HG02840 (cell line): Measurements from ENCODE around the gene ALAS2.
"Not testable (repeated sequence)": the region's sequence is repeated elsewhere in the genome, so short reads cannot be mapped to it uniquely, and the experiment has no call there.

Experiments
- ATAC-seq: cut with Tn5 transposase; IDR thresholded peaks from one replicate; pipeline ENCODE4 v1.9.1; 2021; ENCODE audit warnings: mild to moderate bottlenecking, moderate library complexity, moderate number of reproducible peaks; ENCODE audit not compliant: unreplicated experiment, low FRiP score

ALAS2 gene, protein sequence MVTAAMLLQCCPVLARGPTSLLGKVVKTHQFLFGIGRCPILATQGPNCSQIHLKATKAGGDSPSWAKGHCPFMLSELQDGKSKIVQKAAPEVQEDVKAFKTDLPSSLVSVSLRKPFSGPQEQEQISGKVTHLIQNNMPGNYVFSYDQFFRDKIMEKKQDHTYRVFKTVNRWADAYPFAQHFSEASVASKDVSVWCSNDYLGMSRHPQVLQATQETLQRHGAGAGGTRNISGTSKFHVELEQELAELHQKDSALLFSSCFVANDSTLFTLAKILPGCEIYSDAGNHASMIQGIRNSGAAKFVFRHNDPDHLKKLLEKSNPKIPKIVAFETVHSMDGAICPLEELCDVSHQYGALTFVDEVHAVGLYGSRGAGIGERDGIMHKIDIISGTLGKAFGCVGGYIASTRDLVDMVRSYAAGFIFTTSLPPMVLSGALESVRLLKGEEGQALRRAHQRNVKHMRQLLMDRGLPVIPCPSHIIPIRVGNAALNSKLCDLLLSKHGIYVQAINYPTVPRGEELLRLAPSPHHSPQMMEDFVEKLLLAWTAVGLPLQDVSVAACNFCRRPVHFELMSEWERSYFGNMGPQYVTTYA

DNA sequence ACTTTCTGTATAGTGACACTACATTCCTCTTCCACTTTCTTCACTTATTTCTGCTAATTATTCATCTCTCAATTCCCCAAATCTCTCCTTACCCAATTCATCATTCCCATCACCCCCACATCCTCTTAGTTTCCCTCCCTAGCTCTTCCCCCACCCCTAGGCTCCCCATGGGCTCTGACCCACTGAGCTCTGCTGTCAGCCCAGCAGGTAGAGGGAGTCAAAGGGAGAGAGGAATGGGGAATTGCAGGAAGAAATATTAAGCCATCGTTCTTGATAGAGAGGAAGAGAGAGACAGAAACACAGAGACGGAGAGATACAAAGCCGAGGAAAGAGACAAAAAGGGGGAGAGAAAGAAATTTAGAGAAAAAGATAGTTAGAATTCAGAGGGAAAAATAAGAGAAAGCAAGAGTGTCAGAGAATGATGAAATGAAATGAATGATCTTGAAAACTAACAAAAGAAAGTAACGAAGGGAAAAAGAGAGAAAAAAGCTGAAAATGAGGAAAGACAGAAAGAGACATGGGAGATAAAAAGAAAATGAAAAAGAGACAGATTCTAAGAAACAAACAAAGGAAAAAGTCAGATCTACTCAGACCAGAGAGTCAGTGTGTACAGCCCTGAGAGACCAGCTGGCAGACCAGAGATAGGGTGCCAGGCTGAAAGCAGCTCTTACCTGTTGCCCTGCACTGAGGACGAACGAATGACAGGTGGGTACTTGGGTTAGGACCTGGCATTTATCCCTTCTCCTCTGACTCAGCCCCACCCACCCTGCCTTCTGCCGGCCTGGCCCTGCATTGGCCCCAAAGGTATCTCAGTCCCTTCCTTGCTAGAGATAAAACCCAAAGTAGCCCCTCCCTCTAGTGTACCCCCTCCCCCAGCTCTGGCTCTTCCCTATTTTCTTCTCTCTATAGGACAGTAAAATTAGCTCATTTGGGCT lies at the start of gene ALAS2:
Gene ALAS2, minus strand, starts transcription at position 707 of the 935 bp plus-strand sequence. CDS start 4,977 bp downstream, outside the sequence.
- ATAC-seq: no peak

DNA sequence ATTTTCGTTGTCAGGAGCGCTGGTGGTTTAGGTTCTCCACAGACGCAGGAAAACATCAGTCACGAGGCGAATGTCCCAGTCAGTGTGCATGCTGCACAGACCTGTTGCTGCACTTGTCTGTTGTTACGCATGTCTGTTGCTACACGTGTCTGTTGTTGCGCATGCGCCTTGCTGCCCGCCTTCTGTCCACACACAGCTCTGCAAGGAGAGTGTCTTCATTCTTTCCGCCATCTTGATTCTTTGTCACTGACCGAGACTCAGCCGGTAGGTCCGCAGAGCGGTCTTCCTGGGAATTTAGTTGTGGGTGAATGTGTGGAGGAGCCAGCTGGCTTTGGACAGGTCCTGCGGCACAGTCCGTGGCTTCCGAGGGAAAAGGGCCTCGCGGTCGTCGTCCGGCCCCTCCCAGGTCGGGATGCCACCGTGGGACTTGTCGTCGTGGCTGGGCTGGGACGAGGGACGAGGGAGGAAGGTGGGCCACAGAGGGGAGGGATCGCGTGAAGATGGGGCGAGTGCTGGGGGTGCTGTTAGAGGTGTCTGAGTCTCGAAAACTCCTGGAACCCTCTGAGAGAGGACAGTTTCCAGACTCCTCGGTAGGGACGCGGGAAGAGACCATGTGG lies 44.2 kb upstream of the ALAS2 start, which contains the start of gene PAGE2B:
Gene PAGE2B, plus strand, starts transcription at position 180 of the 617 bp plus-strand sequence. CDS start 1,012 bp downstream, outside the sequence.
- no peak for ATAC-seq

DNA sequence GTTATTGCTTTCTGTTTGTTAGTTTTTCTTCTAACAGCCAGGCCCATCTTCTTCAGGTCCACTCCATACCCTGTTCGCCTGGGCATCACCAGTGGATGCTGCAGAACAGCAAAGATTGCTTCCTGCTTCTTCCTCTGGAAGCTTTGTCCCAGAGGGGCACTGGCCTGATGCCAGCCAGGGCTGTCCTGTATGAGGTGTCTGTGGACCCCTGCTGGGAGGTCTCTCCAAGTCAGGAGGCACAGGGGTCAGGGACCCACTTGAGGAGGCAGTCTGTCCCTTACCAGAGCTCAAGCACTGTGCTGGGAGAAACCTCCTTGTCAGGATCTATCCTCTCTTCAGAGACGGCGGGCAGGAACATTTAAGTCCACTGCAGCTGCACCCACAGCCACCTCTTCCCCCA lies 41.5 kb upstream of the ALAS2 start:
- no peak for ATAC-seq

DNA sequence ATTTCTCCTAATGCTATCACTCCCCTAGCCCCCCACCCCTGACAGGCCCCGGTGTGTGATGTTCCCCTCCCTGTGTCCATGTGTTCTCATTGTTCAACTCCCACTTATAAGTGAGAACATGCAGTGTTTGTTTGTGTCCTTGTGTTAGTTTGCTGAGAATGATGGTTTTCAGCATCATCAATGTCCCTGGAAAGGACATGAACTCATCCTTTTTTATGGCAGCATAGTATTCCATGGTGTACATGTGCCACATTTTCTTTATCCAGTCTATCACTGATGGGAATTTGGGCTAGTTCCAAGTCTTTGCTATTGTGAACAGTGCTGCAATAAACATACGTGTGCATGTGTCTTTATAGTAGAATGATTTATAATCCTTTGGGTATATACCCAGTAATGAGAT lies 36.4 kb upstream of the ALAS2 start:
- not testable (repeated sequence) for ATAC-seq

DNA sequence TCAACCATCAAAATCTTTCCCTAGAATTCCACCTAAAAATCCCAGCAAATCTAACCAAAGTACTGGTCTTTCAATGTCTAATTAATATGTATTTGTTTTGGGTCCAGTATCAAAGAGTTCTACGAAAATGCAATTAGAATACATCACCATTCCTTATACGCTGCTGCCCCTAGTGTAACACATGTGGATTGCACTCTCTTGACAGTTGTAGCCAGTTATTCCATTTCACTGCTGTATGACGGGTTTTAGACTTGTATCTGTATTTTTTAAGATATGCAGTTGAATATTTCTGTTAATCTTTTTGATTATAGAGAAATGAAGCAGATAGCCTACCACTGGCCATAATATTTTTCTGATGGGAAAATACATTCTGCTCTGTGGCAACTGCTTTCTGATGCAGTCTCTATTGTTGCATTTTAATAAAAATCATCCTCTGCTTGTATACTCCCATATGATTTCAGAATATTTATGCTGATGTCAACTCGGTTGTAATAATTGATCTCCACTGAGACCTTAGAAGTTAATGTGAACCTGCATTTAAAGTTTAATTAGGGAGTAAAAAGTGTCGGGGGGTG lies 27.0 kb upstream of the ALAS2 start:
- no peak for ATAC-seq

DNA sequence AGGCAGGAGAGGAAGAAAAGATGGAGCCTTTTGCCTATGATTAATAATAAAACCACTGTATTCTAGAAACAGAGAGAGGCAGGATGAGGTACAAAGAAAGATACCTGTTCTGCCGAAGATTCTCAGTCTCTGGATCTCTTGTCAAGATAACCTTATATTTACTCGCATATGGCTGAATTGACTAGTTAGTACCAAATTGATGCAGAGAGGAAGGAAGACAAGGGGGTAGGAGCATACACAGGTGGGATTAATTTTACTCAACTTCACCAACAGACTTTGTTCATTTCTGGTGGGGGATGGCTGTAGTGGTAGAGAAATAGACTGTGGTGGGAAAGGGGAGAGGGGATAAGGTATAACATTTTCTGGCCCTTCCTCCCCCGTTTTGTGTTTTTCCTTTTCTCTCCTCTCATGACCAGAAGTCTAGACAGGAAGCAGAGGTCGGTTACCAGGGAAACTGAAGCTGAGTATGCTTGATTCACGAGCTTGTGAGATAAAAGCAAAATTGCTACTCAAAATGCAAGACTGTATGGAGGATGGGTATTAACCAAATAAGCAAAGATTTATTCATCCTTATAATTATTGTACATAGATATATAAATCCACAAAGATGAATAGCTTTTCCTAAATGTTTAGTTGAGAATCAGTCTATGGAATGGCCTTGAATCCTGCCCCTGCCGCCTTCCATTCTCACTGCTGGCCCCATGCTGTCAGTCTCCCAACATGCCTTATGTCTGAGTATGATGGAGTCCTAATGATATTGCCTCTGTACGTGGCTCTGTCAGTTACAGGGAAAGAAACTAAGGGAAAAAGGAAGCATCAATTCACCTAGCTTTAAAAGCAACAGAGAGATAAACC lies 26.3 kb upstream of the ALAS2 start:
- no peak for ATAC-seq

DNA sequence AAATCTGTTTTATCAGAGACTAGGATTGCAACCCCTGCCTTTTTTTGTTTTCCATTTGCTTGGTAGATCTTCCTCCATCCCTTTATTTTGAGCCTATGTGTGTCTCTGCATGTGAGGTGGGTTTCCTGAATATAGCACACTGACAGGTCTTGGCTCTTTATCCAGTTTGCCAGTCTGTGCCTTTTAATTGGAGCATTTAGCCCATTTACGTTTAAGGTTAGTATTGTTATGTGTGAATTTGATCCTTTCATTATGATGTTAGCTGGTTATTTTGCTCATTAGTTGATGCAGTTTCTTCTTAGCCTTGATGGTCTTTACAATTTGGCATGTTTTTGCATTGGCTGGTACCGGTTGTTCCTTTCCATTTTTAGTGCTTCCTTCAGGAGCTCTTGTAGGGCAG lies 19.8 kb upstream of the ALAS2 start:
- ATAC-seq: not testable (repeated sequence)

DNA sequence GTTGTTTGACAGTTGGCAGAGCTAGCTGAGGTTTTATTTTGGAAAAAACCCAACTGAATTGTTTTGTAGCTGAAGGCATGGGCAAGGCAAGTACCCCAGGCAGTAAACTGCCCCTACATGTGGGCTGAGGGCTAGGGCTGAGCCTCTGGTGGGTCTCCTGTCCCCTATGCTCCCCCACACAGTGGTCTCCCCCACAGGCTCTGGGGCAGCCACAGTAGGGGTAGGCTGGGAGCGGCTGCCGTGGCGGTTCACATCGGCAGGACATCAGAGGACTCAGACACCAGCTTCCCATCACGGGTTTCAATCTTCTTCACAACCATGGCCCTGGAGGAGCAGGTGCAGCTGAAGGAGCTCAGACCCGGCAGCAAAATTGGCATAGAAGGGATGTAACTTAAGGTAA lies 10.7 kb upstream of the ALAS2 start:
- no peak for ATAC-seq

DNA sequence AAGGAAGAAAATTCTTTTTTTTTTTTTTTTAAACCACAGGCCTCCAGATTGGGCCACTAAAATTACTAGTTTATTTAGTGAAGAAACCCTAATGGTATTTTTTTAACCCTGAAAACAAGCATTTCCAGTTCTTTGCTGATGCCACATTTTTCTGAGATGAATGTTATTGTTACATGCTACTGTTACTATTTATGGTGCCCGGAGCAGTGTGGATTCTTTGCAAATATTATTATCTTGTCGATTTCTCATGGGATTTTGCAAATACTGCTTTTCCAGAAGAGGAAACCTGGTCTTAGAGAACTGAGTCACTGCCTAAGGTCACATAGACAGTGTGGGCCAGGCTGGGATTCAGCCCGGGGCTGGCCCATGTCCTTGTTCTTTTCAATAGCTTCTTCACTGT lies 8.7 kb upstream of the ALAS2 start:
- no peak for ATAC-seq

DNA sequence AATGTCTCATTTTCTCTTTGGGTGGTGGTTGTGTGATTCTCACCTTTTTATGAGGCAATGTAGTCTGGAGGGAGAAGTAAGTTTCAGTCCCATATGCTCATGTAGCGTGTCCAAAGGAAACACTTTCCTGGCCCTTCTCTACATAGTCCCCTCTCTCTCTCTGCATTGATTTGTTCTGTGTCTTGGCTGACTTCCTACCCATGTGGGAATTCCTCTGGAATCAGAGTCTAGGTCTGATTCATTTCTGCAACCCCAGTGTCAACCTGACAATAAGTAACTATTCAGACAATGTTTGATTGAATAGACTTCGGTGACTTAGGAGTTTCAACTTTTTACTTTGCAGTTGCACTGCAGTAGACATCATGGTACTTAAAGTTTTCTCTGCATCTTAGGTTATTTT lies 2.7 kb upstream of the ALAS2 start:
- ATAC-seq: no peak

DNA sequence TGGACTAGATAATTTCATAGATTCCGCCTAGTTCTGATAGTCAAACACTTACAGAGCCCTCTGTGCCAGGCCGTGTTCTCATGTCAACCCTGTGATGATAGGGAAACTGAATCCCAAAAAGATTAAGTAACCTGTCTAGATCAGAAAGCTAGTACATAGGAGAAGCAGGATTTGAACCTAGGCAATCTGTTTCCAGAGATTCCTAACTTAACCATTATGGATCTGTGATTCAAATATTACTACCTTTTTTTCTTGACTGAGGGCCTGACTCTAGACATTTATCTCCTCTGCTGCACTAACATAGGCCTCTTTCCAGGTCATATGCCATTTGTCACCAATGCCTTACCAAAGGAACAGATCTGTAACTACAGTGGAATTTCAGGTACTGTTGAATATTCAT lies 1.5 kb downstream of the ALAS2 start:
- ATAC-seq: no peak

DNA sequence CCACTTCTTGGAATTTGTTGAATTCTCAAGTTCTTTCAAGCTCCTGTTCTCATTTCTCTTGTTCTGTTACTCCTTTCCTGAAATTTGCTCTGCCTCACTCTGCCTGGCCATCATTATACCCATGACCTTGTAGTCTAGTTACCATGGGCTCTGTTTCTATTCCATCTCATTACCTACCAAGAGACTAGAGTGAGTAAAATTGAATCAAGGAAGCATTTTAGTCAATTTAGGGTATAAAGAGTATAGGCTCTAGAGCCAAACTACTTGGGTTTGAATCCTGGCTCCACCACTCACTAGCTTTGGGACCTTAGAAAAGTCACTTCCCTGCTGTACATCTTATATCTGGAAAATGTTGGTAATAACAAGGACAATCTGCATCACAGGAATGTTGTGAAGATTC lies 2.2 kb downstream of the ALAS2 start:
- ATAC-seq: no peak

DNA sequence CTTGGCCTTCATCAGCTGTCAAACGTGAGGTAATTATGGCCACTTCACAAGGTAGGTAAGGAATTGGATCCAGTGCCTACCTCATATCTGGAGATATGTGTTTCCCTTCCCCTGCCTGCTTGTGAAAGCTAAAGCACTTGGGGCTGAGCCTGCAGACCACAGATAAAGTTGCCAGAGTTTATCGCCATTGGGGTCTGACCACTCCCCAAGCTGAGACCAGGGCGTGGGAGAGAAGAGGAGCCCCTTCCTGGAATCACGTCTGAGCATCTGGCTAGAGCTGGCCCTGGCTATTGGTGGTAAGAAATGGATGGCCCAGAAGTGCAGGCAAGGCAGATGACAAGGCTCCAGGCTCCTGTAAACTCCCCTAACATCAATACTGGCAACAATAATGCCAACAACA lies 2.7 kb downstream of the ALAS2 start:
- no peak for ATAC-seq

DNA sequence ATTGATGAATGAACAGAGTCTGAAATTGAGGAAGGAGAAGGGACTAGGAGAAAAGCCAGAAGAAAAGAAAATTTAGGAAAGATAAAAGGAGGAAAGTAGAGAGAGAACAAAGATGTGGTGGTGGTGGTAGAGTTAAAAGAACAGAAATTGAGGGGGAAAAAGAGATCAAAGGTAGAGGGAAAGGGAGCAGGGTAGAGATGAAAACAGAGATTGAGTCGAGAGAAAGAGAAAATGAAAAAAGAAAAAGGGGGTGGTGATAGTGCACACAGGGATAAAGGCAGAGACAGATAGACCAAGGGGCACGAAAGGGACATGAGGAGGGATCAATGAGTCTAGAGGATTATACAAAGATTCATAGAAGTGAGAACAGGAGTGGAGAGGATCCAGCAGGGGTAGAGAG lies 3.9 kb downstream of the ALAS2 start:
- no peak for ATAC-seq

DNA sequence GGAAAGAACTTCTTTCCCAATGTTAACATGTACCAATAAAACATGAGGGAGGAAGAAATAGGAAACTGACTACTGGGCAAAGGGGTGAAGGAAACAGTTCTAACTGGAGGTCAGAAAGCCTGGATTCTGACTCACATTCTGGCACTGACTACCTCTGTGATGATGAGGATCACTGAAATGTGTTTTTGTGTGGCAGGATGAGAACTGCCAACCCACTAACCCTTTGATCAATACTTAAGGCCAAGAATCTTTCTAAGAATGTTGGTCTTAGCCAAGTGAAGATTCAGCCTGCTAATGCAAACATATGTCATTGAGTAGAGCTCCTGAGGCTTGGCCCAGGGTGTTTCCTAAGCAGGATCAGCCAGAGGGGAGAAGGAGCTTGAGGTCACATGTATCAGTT lies 4.6 kb downstream of the ALAS2 start:
- ATAC-seq: no peak

DNA sequence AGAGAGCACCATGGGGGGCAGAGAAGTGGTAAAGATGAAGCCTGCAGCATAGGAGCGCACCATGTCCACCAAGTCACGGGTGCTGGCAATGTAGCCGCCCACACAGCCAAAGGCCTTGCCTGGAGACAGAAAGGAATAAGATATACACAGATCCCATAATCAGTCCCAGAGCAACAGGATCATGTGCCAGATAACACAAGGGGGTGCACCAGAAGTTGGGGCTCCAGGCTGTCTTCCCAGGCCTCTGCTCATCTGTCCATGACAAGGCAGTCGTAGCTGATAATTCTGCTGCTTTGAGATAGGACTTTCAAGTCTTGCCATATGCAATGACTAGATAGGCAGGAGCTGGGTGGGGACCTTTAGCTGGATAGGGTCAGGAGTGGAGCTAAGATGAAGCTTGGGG lies 15.9 kb downstream of the ALAS2 start:
- ATAC-seq: no peak

DNA sequence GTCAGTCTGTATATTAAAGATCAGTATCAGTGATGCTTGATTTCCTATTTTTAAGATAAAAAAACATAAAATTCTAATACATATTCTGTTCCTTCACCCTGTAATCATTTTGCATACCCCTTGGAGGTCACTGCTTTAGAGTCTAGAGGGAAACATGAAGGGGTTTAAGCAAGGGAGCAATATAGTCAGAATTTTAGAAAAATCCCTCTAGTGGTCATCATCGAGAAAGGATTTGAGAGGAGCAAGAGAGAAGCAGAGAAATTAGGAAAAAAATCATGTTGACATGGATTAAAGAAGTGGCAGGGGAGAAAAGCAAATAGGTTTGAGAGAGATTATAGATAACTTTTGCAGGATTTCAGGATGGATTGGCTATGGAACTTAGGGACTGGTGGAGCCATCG lies 19.5 kb downstream of the ALAS2 start:
- no peak for ATAC-seq

DNA sequence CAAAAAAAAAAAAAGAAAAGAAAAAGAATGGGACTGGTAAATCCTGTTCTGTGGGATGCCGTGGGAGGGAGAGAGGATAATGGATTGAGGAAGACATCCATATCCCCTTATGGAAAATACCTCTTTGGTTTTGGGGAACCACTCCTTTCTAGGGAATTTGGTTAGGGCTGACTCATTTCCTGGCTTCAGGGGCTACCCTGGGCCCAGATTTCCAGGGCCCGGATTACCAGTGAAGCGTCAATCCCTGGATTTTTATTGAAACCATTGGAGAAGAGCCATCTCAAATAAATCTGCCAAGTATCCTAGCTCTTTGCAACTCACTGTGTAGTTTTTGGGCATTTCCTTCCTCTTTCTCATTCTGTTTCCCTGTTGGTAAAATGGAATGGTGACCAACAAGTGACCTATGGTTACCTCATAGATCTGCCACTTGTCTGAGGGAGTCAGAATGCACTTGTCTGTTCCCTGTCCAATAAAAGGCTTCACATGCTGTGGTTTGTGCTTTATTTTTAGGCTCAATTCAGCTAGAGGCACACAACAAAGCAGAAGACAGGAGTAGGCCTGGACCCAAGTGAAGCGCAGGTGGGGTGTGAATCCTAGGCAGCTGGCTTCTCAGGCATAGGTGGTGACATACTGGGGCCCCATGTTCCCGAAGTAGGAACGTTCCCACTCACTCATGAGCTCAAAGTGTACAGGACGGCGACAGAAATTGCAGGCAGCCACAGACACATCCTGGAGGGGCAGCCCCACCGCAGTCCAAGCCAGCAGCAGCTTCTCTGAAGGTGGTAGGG lies 22.0 kb downstream of the ALAS2 start:
- no peak for ATAC-seq

DNA sequence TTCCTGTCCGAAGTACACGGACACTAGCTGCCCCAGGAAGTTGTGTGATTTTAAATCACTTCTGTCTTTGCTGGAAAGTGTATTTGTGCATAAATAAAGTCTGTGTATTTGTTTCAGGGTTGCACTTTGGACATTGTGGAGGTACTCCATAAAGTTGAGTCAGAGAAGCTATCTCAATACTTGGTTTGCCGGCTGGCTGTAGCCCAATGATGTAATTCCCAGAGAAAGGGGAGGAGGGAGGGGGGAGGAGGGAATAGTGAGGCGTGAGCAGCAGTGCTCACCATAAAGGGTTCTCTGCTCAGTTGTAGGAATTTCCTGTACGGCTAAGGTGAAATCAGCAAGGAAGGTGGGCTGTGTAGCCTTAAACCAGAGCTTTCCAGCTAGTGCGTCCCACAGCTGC lies 23.1 kb downstream of the ALAS2 start:
- ATAC-seq: no peak
